OCI-LY1 (cell line): ENCODE results near the gene SLC30A3.

Experiments used
- EZH2 ChIP-seq: fragments of 200-600 bp; sonication (generic), shearing (Covaris generic); IDR thresholded peaks from 2 replicates; pipeline ENCODE4 v1.8.0; 2017; ENCODE audit warnings: borderline replicate concordance, mixed run types, mild to moderate bottlenecking, antibody characterized with exemption, low read length, moderate library complexity, mixed read lengths
- TF ChIP-seq, protein P1 (sequence below): fragments of 200-600 bp; sonication (generic), shearing (Covaris generic); IDR thresholded peaks from 2 replicates; pipeline ENCODE4 v1.5.1; 2017; ENCODE audit warnings: mild to moderate bottlenecking, antibody characterized with exemption, low read length, moderate library complexity, mixed read lengths

DNA sequence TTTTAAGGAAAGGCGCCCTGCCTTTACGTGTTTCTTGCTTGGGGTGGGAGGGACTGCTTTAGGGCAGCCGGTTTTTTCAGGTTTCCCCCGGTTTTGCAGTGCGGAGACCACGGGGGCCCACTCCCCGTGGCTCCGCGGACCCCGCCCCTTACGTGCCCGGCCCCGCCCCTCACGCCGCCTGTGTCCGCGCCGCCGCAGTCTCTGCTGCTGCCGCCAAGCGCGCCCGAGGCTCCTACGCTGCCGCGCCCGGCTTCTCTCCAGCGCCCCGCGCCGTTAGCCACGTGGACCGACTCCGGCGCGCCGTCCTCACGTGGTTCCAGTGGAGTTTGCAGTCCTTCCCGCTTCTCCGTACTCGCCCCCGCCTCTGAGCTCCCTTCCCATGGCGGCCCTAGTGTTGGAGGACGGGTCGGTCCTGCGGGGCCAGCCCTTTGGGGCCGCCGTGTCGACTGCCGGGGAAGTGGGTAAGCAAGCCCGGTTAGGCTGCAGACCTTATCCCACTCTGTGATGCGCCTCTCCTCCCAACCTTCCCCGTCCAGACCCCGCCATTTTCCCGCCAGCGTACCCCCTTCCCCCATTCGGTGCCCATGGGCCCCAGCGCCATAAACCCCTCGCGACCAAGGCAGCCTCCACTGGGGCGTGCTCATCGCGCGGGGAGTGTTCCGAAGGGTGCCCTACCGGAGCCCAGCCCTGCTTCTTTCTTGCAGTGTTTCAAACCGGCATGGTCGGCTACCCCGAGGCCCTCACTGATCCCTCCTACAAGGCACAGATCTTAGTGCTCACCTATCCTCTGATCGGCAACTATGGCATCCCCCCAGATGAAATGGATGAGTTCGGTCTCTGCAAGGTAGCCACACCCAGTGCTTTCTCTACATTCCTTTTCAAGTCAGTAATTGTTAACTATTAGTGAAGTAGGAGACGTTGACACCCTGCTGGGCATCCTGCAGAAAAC is 45.4 kb downstream of the SLC30A3 start, which contains the start of gene CAD:
- TF ChIP-seq, protein P1, sequence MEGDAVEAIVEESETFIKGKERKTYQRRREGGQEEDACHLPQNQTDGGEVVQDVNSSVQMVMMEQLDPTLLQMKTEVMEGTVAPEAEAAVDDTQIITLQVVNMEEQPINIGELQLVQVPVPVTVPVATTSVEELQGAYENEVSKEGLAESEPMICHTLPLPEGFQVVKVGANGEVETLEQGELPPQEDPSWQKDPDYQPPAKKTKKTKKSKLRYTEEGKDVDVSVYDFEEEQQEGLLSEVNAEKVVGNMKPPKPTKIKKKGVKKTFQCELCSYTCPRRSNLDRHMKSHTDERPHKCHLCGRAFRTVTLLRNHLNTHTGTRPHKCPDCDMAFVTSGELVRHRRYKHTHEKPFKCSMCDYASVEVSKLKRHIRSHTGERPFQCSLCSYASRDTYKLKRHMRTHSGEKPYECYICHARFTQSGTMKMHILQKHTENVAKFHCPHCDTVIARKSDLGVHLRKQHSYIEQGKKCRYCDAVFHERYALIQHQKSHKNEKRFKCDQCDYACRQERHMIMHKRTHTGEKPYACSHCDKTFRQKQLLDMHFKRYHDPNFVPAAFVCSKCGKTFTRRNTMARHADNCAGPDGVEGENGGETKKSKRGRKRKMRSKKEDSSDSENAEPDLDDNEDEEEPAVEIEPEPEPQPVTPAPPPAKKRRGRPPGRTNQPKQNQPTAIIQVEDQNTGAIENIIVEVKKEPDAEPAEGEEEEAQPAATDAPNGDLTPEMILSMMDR = 0 out of 2 replicates have a peak, but pooled peaks have one; percentile 10
- no peak for TF ChIP-seq EZH2
